Uterus (tissue), 2 donors: Measurements from ENCODE around the gene SPRR2A.

ENCODE experiments used
- POLR2A ChIP-seq, 2 donors: fragments of 450-650 bp; IDR thresholded peaks; one replicate each; pipeline ENCODE4 v1.6.1; 2016; ENCODE audit warnings: antibody characterized with exemption in 2 of 2, mild to moderate bottlenecking in 1 of 2, moderate library complexity in 1 of 2
- TF ChIP-seq, protein P1 (sequence below), 4 experiments: fragments of 200-600 bp in 2 of 4; fragments of 450-650 bp in 2 of 4; sonication (generic) in 2 of 4; IDR thresholded peaks; one replicate each; pipeline ENCODE4 v1.5.1; 2016 to 2019; ENCODE audit warnings: antibody characterized with exemption in 4 of 4, mild to moderate bottlenecking in 2 of 4, moderate library complexity in 1 of 4

DNA sequence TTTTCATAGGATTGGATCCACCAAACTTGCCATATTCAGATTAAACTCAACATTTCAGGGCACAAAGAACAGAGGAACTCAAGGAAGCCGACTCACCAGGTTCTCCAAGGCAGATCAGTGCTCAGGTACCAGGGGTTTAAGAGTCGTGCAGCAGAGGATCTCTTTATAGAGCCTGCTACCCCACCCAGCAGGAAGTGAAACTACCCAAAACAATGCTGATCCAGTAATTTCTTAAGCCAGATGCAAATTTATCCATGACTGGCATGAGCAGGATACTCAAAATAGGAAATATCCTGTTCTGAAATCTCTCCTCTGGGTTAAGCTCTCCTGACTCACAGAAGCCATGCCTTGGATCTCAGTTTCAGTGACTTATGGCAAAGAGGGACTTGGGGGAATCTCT lies at the start of gene SPRR2A:
- TF ChIP-seq, protein P1, sequence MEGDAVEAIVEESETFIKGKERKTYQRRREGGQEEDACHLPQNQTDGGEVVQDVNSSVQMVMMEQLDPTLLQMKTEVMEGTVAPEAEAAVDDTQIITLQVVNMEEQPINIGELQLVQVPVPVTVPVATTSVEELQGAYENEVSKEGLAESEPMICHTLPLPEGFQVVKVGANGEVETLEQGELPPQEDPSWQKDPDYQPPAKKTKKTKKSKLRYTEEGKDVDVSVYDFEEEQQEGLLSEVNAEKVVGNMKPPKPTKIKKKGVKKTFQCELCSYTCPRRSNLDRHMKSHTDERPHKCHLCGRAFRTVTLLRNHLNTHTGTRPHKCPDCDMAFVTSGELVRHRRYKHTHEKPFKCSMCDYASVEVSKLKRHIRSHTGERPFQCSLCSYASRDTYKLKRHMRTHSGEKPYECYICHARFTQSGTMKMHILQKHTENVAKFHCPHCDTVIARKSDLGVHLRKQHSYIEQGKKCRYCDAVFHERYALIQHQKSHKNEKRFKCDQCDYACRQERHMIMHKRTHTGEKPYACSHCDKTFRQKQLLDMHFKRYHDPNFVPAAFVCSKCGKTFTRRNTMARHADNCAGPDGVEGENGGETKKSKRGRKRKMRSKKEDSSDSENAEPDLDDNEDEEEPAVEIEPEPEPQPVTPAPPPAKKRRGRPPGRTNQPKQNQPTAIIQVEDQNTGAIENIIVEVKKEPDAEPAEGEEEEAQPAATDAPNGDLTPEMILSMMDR (IDR thresholded peaks at IDR 0.05): no peak
- no peak for TF ChIP-seq POLR2A (IDR thresholded peaks at IDR 0.05)
